GM12878 (cell line): ENCODE data around the gene CHD9. TPM values are rescaled to one million over a fixed set of nuclear protein-coding genes. Genes with fewer than 3 reads are reported as not detected.

ENCODE experiments used
- BHLHE40 ChIP-seq, 2 experiments: fragments of 450-650 bp in 1 of 2; IDR thresholded peaks; 2 replicates each; pipeline ENCODE4 v1.6.1; 2011 to 2017; ENCODE audit warnings: low read depth in 2 of 2, borderline replicate concordance in 1 of 2, improper control_type of control experiment in 1 of 2, low read length in 1 of 2, mild to moderate bottlenecking in 1 of 2
- BMI1 ChIP-seq: fragments of 450-650 bp; IDR thresholded peaks from 2 replicates; pipeline ENCODE4 v1.6.1; 2016; ENCODE audit warnings: mild to moderate bottlenecking, moderate library complexity, borderline replicate concordance
- BRCA1 ChIP-seq: IDR thresholded peaks from 2 replicates; pipeline ENCODE4 v1.6.1; 2011; ENCODE audit warnings: low read depth, low read length, improper control_type of control experiment
- CBFB ChIP-seq: IDR thresholded peaks from 2 replicates; pipeline ENCODE4 v1.6.1; 2016; ENCODE audit warnings: antibody characterized with exemption, low read depth
- EGR1 ChIP-seq, 2 experiments: IDR thresholded peaks; 1 replicate in 1 of 2; 2 replicates in 1 of 2; pipeline ENCODE4 v1.6.1; 2011 to 2012; ENCODE audit warnings: low read depth in 2 of 2, low read length in 2 of 2, borderline replicate concordance in 1 of 2, mild to moderate bottlenecking in 1 of 2, moderate library complexity in 1 of 2
- ETV6 ChIP-seq, 2 experiments: fragments of 450-650 bp in 1 of 2; IDR thresholded peaks in 1 of 2; conservative IDR thresholded peaks in 1 of 2; 2 replicates each; pipeline ENCODE4 v1.6.1; 2014; ENCODE audit warnings: antibody characterized with exemption in 1 of 2, borderline replicate concordance in 1 of 2, low read depth in 1 of 2, mild to moderate bottlenecking in 1 of 2, moderate library complexity in 1 of 2
- GATAD2B ChIP-seq: fragments of 450-650 bp; conservative IDR thresholded peaks from 2 replicates; pipeline ENCODE4 v1.6.1; 2017; ENCODE audit warnings: low read depth, mild to moderate bottlenecking, moderate library complexity
- HCFC1 ChIP-seq: fragments of 150-350 bp; IDR thresholded peaks from 2 replicates; pipeline ENCODE4 v1.6.1; 2014; ENCODE audit warnings: low read length
- IKZF1 ChIP-seq: fragments of 450-650 bp; conservative IDR thresholded peaks from 2 replicates; pipeline ENCODE4 v1.6.1; 2017; ENCODE audit warnings: antibody characterized with exemption, mild to moderate bottlenecking
- JUND ChIP-seq: IDR thresholded peaks from 2 replicates; pipeline ENCODE4 v1.6.1; 2012; ENCODE audit warnings: low read depth, mild to moderate bottlenecking, low read length, improper control_type of control experiment, moderate library complexity
- MEF2A ChIP-seq: IDR thresholded peaks from 2 replicates; pipeline ENCODE4 v1.6.1; 2011; ENCODE audit warnings: low read depth, mild to moderate bottlenecking, low read length, moderate library complexity; ENCODE audit not compliant: insufficient read depth
- MXI1 ChIP-seq: fragments of 150-350 bp; IDR thresholded peaks from 2 replicates; pipeline ENCODE4 v1.6.1; 2011; ENCODE audit warnings: low read depth, mild to moderate bottlenecking, inconsistent platforms, low read length, improper control_type of control experiment
- NFYB ChIP-seq: IDR thresholded peaks from 2 replicates; pipeline ENCODE4 v1.6.1; 2011; ENCODE audit warnings: low read depth, mild to moderate bottlenecking, low read length, improper control_type of control experiment, moderate library complexity; ENCODE audit not compliant: insufficient read depth
- NR2C1 ChIP-seq: fragments of 450-650 bp; IDR thresholded peaks from 2 replicates; pipeline ENCODE4 v1.6.1; 2017; ENCODE audit warnings: antibody characterized with exemption, mild to moderate bottlenecking, moderate library complexity
- NRF1 ChIP-seq: conservative IDR thresholded peaks from 2 replicates; pipeline ENCODE4 v1.6.1; 2011; ENCODE audit warnings: mild to moderate bottlenecking, low read depth, low read length, improper control_type of control experiment
- PKNOX1 ChIP-seq: fragments of 450-650 bp; IDR thresholded peaks from 2 replicates; pipeline ENCODE4 v1.6.1; 2016; ENCODE audit warnings: mild to moderate bottlenecking
- POU2F2 ChIP-seq: IDR thresholded peaks from 3 replicates; pipeline ENCODE4 v1.6.1; 2011; ENCODE audit warnings: low read depth, mild to moderate bottlenecking, low read length, borderline replicate concordance
- RELA ChIP-seq: fragments of 450-650 bp; IDR thresholded peaks from 2 replicates; pipeline ENCODE4 v1.8.0; 2014; ENCODE audit warnings: borderline replicate concordance; ENCODE audit not compliant: partially characterized antibody
- SP1 ChIP-seq: IDR thresholded peaks from one replicate; pipeline ENCODE4 v1.6.1; 2011; ENCODE audit warnings: low read depth, low read length
- YY1 ChIP-seq: IDR thresholded peaks from 2 replicates; pipeline ENCODE4 v1.6.1; 2011; ENCODE audit warnings: low read depth, mild to moderate bottlenecking, low read length
- ZBED1 ChIP-seq: IDR thresholded peaks from 2 replicates; pipeline ENCODE4 v1.6.1; 2016; ENCODE audit warnings: borderline replicate concordance
- ZSCAN29 ChIP-seq: fragments of 450-650 bp; IDR thresholded peaks from 2 replicates; pipeline ENCODE4 v1.6.1; 2017; ENCODE audit warnings: mild to moderate bottlenecking, moderate library complexity
- polyA plus RNA-seq, 11 experiments: library from polyadenylated mRNA; depleted of rRNA in 4 of 11; unstranded in 6 of 11; stranded (reverse) in 5 of 11; fragments of >200 nt; fragmentation: Nextera tagmentation in 4 of 11; fragmentation: Illumina TruSeq in 1 of 11; extraction: Ambion mirVana in 4 of 11; extraction: Trizol in 1 of 11; gene quantifications; 1 replicate in 1 of 11; 2 replicates in 10 of 11; pipeline versions ENCODE4 v1.2.1 to v1.2.3, GENCODE V29; 2011 to 2016; ENCODE audit warnings: inconsistent platforms in 2 of 11, missing spikeins in 2 of 11, low read depth in 1 of 11
- total RNA-seq, 4 experiments: library from RNA; depleted of rRNA in 3 of 4; stranded (reverse); fragments of >200 nt in 3 of 4; fragmentation: Illumina TruSeq in 1 of 4; extraction: Trizol in 1 of 4; gene quantifications; 2 replicates each; pipeline versions ENCODE4 v1.2.1 to v1.2.3, GENCODE V29; 2013 to 2021
- TF ChIP-seq, protein P1 (sequence below), 3 experiments: IDR thresholded peaks in 2 of 3; conservative IDR thresholded peaks in 1 of 3; 2 replicates each; pipeline ENCODE4 v1.5.1; 2011; ENCODE audit warnings: low read depth in 3 of 3, low read length in 3 of 3, mild to moderate bottlenecking in 3 of 3, control low read depth in 2 of 3, moderate library complexity in 2 of 3, inconsistent platforms in 1 of 3, mixed read lengths in 1 of 3; ENCODE audit not compliant: control insufficient read depth in 2 of 3, insufficient read depth in 1 of 3; ENCODE audit errors: extremely low read depth in 1 of 3

CHD9 gene
- total and polyA plus RNA-seq, 10 of the 15 experiments (the other 5 are each of a cell fraction or from before 2014, with no cell fraction given) = 29.2 to 95.7 (median 54.3) TPM

DNA sequence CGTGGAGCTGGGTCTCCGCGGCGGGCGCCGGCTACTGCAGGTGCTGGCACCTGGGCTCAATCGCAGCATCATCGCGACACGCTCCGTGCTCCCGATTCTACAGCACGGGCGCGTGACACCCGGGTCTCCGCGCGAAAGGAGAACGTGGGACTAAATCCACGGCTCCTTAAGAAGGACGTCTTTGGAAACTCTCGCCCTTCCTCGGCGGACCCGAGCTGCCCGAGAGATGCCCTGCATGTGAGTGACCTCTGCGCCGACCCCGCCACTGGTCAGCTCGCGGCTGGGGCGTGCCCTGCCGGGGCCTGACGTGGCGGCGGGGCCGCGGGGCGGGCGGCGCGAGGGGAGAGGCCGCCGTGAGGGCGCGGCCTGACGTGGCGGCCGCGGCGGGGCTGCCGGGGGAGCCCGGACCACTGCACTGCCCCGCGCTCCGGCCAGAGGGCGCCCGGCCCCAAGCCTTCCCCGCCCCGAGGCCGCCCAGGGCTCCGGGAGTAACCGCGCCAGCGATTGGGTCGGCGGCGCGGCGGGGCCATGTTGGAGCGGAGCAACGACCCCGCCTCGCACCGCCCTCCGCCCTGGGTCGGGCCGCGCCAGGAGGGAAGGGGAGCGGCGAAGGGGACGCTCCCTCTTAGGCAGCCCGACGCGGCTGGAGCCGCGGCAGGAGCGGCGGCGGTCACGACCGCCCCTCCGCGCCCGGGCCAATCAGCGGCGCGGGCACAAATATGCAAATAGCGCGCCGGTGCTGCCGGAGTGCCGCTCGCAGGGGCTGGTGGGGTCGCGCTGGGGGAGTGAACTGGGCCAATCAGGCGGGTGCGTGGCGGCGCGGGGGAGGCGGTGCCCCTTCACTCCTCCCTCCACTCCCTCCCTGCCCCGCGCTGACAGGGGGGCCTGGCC lies 75.6 kb downstream of the CHD9 start (continued):
- TF ChIP-seq EGR1 (IDR thresholded peaks at IDR 0.05; ENCODE audit: borderline replicate concordance in 1 of 2, low read depth in 2 of 2, low read length in 2 of 2) (peak in 1 of 2 experiments; percentile 75; a peak in 2 of 3 replicates), YY1 (peak; percentile 94), POU2F2 (peak; percentile 100), BHLHE40 (IDR thresholded peaks at IDR 0.05; ENCODE audit: borderline replicate concordance in 1 of 2, low read depth in 2 of 2, low read length in 1 of 2) (peak in 1 of 2 experiments; percentile 71), MEF2A (0 out of 2 replicates have a peak, but pooled peaks have one; percentile 28), BMI1 (no peak), SP1 (peak; percentile 76), ETV6 (conservative IDR thresholded peaks at IDR 0.05 in 1 of 2, IDR thresholded peaks at IDR 0.05 in 1 of 2; ENCODE audit: borderline replicate concordance in 1 of 2, low read depth in 1 of 2) (no peak), HCFC1 (peak; percentile 51), GATAD2B (peak; percentile 67; the same call in 1 of the 2 replicates), RELA (peak; percentile 36), NR2C1 (peak; percentile 50; the same call in 1 of the 2 replicates), MXI1 (peak; percentile 46; the same call in 1 of the 2 replicates), NRF1 (no peak), JUND (peak; percentile 32; the same call in 1 of the 2 replicates), CBFB (no peak), IKZF1 (peak; percentile 90), BRCA1 (no peak), ZBED1 (peak; percentile 81), ZSCAN29 (peak; percentile 45; the same call in 1 of the 2 replicates), NFYB (peak; percentile 92), PKNOX1 (peak; percentile 37; the same call in 1 of the 2 replicates)
- TF ChIP-seq, protein P1, sequence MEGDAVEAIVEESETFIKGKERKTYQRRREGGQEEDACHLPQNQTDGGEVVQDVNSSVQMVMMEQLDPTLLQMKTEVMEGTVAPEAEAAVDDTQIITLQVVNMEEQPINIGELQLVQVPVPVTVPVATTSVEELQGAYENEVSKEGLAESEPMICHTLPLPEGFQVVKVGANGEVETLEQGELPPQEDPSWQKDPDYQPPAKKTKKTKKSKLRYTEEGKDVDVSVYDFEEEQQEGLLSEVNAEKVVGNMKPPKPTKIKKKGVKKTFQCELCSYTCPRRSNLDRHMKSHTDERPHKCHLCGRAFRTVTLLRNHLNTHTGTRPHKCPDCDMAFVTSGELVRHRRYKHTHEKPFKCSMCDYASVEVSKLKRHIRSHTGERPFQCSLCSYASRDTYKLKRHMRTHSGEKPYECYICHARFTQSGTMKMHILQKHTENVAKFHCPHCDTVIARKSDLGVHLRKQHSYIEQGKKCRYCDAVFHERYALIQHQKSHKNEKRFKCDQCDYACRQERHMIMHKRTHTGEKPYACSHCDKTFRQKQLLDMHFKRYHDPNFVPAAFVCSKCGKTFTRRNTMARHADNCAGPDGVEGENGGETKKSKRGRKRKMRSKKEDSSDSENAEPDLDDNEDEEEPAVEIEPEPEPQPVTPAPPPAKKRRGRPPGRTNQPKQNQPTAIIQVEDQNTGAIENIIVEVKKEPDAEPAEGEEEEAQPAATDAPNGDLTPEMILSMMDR (IDR thresholded peaks at IDR 0.05 in 2 of 3, conservative IDR thresholded peaks at IDR 0.05 in 1 of 3; ENCODE audit: control insufficient read depth in 2 of 3, extremely low read depth in 1 of 3, insufficient read depth in 1 of 3, low read depth in 3 of 3, low read length in 3 of 3) = peak; percentile 47 to 81 (median 58); a peak in 5 of 6 replicates
